HL-60/S4 (cell line): Measurements from ENCODE around the gene BCL2L13.
"Not testable (repeated sequence)": the region's sequence is repeated elsewhere in the genome, so short reads cannot be mapped to it uniquely, and the experiment has no call there.

ENCODE experiments used
- in situ Hi-C: fragments of 300-500 bp; cut with MboI; formaldehyde crosslinking; loops from 2 replicates; pipeline ENCODE4 v1.14.3; 2022; ENCODE audit warnings: low sequenced_read_pairs

The BCL2L13 gene

GRCh38 chr22:17634696-17635095, 3.9 kb upstream of the BCL2L13 start:
- in situ Hi-C loops = loop anchor here (10.0 kb wide), 1 partner anchor 140 kb away; the partner anchor contains the start of gene BID

- in situ Hi-C loops = loop anchor here (10.0 kb wide), 1 partner anchor 138 kb away; the partner anchor contains the start of gene BID
Measured at GRCh38 chr22:17636850-17637249, 1.7 kb upstream of the BCL2L13 start.

GRCh38 chr22:17637490-17638181, 921 bp upstream of the BCL2L13 start:
- in situ Hi-C loops = loop anchor here (10.0 kb wide), 1 partner anchor 137 kb away; the partner anchor contains the start of gene BID

GRCh38 chr22:17638182-17638431, 450 bp upstream of the BCL2L13 start:
- in situ Hi-C loops = loop anchor here (10.0 kb wide), 1 partner anchor 137 kb away; the partner anchor contains the start of gene BID

GRCh38 chr22:17639247-17639741, 737 bp downstream of the BCL2L13 start:
- in situ Hi-C loops = loop anchor here (10.0 kb wide), 1 partner anchor 136 kb away; the partner anchor contains the start of gene BID

- in situ Hi-C loops = no loop called here
Measured at GRCh38 chr22:17641269-17641668, 2.7 kb downstream of the BCL2L13 start.

GRCh38 chr22:17642357-17642756, 3.8 kb downstream of the BCL2L13 start:
- in situ Hi-C loops = not testable (repeated sequence)

- in situ Hi-C loops = no loop called here
Measured at GRCh38 chr22:17647452-17647851, 8.9 kb downstream of the BCL2L13 start.

GRCh38 chr22:17647991-17648390, 9.4 kb downstream of the BCL2L13 start:
- in situ Hi-C loops = no loop called here

- in situ Hi-C loops = no loop called here
Measured at GRCh38 chr22:17648569-17648968, 10.0 kb downstream of the BCL2L13 start.

GRCh38 chr22:17655289-17655688, 16.7 kb downstream of the BCL2L13 start:
- in situ Hi-C loops = no loop called here

GRCh38 chr22:17656870-17657395, 18.4 kb downstream of the BCL2L13 start:
- in situ Hi-C loops = no loop called here

- in situ Hi-C loops = no loop called here
Measured at GRCh38 chr22:17664414-17665055, 26.0 kb downstream of the BCL2L13 start.

GRCh38 chr22:17665248-17665647, 26.7 kb downstream of the BCL2L13 start:
- in situ Hi-C loops = no loop called here

- in situ Hi-C loops = no loop called here
Measured at GRCh38 chr22:17665854-17666253, 27.3 kb downstream of the BCL2L13 start.

GRCh38 chr22:17671521-17672092, 33.0 kb downstream of the BCL2L13 start:
- in situ Hi-C loops = not testable (repeated sequence)

GRCh38 chr22:17672417-17672991, 33.9 kb downstream of the BCL2L13 start:
- in situ Hi-C loops = no loop called here

GRCh38 chr22:17674152-17674551, 35.6 kb downstream of the BCL2L13 start:
- in situ Hi-C loops = no loop called here

- in situ Hi-C loops = no loop called here
Measured at GRCh38 chr22:17675584-17675983, 37.0 kb downstream of the BCL2L13 start.

GRCh38 chr22:17678817-17679385, 40.3 kb downstream of the BCL2L13 start:
- in situ Hi-C loops = no loop called here

GRCh38 chr22:17684245-17684644, 45.7 kb downstream of the BCL2L13 start:
- in situ Hi-C loops = no loop called here
